Measurements from ENCODE around the gene CEP55. TPM values are rescaled to one million over a fixed set of nuclear protein-coding genes. Genes with fewer than 3 reads are reported as not detected.

Gene CEP55
- total RNA-seq, 1 experiment from 2014 or later = 62.6 TPM

GRCh38 chr10:93509816-93510215 is 13.4 kb downstream of the CEP55 start:
- H3F3A ChIP-seq (ENCODE audit: low read length, unreplicated experiment) = no peaks in the 10 kb centered on the region
- no peak overlapping the region for H3K4me2 ChIP-seq (ENCODE audit: low read length)
- no peaks in the 10 kb centered on the region for H3K79me2 ChIP-seq (ENCODE audit: low read length)
- CTCF ChIA-PET = no interaction called here
- H3K4me1 ChIP-seq (ENCODE audit: insufficient read depth, low read length) = peaks cover 6% of the 10 kb centered on the region; the same call in 1 of the 2 replicates
- intact Hi-C loops (cut with micrococcal nuclease) = no loop called here
- TF ChIP-seq CTCF (conservative IDR thresholded peaks at IDR 0.05; ENCODE audit: low read depth, low read length) (no peak), EZH2 (IDR thresholded peaks at IDR 0.05; ENCODE audit: low read length, unreplicated experiment) (no peak), EZH2phosphoT487 (IDR thresholded peaks at IDR 0.05; ENCODE audit: borderline replicate concordance, low read length) (no peak)
- no peaks in the 10 kb centered on the region for H4K20me1 ChIP-seq (ENCODE audit: low read length)
- BruUV-seq (replicated peaks) = no TSS peak
- no peak overlapping the region for H3K4me3 ChIP-seq (ENCODE audit: low read length)
- H3K9ac ChIP-seq (ENCODE audit: low read length) = no peak overlapping the region
- no peak for DNase-seq
- no peaks in the 10 kb centered on the region for H3K27me3 ChIP-seq (ENCODE audit: low read length)
- H3K36me3 ChIP-seq (ENCODE audit: low read depth, low read length) = peaks cover 4% of the 10 kb centered on the region; the same call in 1 of the 2 replicates
- no peak overlapping the region for H3K27ac ChIP-seq (ENCODE audit: low read length)
- H3K9me2 ChIP-seq (replicated peaks; ENCODE audit: low read length) = no peaks in the 10 kb centered on the region
- no peak overlapping the region for H2AFZ ChIP-seq (ENCODE audit: low read length)
- ATAC-seq = no peak
- H3K9me3 ChIP-seq (ENCODE audit: low read length) = no peaks in the 10 kb centered on the region
- POLR2A ChIA-PET (ENCODE audit: unreplicated experiment) = no interaction called here

- H4K20me1 ChIP-seq (ENCODE audit: low read length) = no peaks in the 10 kb centered on the region
- no TSS peak for BruUV-seq (replicated peaks)
- peak overlapping the region; percentile 37 for H3K27ac ChIP-seq (ENCODE audit: low read length)
- no peaks in the 10 kb centered on the region for H3F3A ChIP-seq (ENCODE audit: low read length, unreplicated experiment)
- TF ChIP-seq EZH2phosphoT487 (IDR thresholded peaks at IDR 0.05; ENCODE audit: borderline replicate concordance, low read length) = no peak
- TF ChIP-seq CTCF (conservative IDR thresholded peaks at IDR 0.05; ENCODE audit: low read depth, low read length) = no peak
- no peak for TF ChIP-seq EZH2 (IDR thresholded peaks at IDR 0.05; ENCODE audit: low read length, unreplicated experiment)
- intact Hi-C loops (cut with micrococcal nuclease) = loop anchor here (1.0 kb wide), 1 partner anchor 168 kb away; no protein-coding TSS in a partner anchor
- H2AFZ ChIP-seq (ENCODE audit: low read length) = no peak overlapping the region
- H3K4me2 ChIP-seq (ENCODE audit: low read length) = no peak overlapping the region
- H3K4me3 ChIP-seq (ENCODE audit: low read length) = no peak overlapping the region
- ChIA-PET POLR2A (ENCODE audit: unreplicated experiment) (interaction anchor here (0.6 kb wide), 1 partner anchor 76 kb away, joined by 3 read pairs; no protein-coding TSS in a partner anchor), CTCF (interaction anchor here (0.6 to 1.2 kb wide), 3 partner anchors 16 to 168 kb away, joined by 3 to 4 read pairs (median 4); no protein-coding TSS in a partner anchor)
- H3K27me3 ChIP-seq (ENCODE audit: low read length) = no peaks in the 10 kb centered on the region
- ATAC-seq = peak; percentile 84
- no peaks in the 10 kb centered on the region for H3K9me3 ChIP-seq (ENCODE audit: low read length)
- peak; percentile 32 for DNase-seq
- peaks cover 6% of the 10 kb centered on the region; the same call in 1 of the 2 replicates for H3K4me1 ChIP-seq (ENCODE audit: insufficient read depth, low read length)
- H3K79me2 ChIP-seq (ENCODE audit: low read length) = no peaks in the 10 kb centered on the region
- no peaks in the 10 kb centered on the region for H3K9me2 ChIP-seq (replicated peaks; ENCODE audit: low read length)
- peaks cover 25% of the 10 kb centered on the region for H3K36me3 ChIP-seq (ENCODE audit: low read depth, low read length)
- H3K9ac ChIP-seq (ENCODE audit: low read length) = peak overlapping the region; percentile 15; the same call in 1 of the 2 replicates
These were observed 16.2 kb downstream of the CEP55 start for GRCh38 chr10:93512565-93512964.

GRCh38 chr10:93513091-93513490 is 16.7 kb downstream of the CEP55 start:
- Histone ChIP-seq H3K27me3 (ENCODE audit: low read length) (no peaks in the 10 kb centered on the region), H3K36me3 (ENCODE audit: low read depth, low read length) (peaks cover 27% of the 10 kb centered on the region), H3K9me3 (ENCODE audit: low read length) (no peaks in the 10 kb centered on the region), H4K20me1 (ENCODE audit: low read length) (no peaks in the 10 kb centered on the region), H3K27ac (ENCODE audit: low read length) (peak overlapping the region; percentile 37), H3K9ac (ENCODE audit: low read length) (peak overlapping the region; percentile 15; the same call in 1 of the 2 replicates), H3K4me1 (ENCODE audit: insufficient read depth, low read length) (peaks cover 6% of the 10 kb centered on the region; the same call in 1 of the 2 replicates), H2AFZ (ENCODE audit: low read length) (no peak overlapping the region), H3K9me2 (replicated peaks; ENCODE audit: low read length) (no peaks in the 10 kb centered on the region), H3K4me3 (ENCODE audit: low read length) (no peak overlapping the region), H3K4me2 (ENCODE audit: low read length) (no peak overlapping the region), H3F3A (ENCODE audit: low read length, unreplicated experiment) (no peaks in the 10 kb centered on the region), H3K79me2 (ENCODE audit: low read length) (no peaks in the 10 kb centered on the region)
- intact Hi-C loops (cut with micrococcal nuclease) = no loop called here
- ATAC-seq (no peak), DNase-seq (no peak)
- ChIA-PET CTCF (interaction anchor here (0.6 to 1.2 kb wide), 2 partner anchors 16 to 167 kb away, joined by 3 to 4 read pairs; no protein-coding TSS in a partner anchor), POLR2A (ENCODE audit: unreplicated experiment) (interaction anchor here (0.6 kb wide), 1 partner anchor 76 kb away, joined by 3 read pairs; no protein-coding TSS in a partner anchor)
- BruUV-seq (replicated peaks) = no TSS peak
- no peak for TF ChIP-seq EZH2 (IDR thresholded peaks at IDR 0.05; ENCODE audit: low read length, unreplicated experiment)
- TF ChIP-seq EZH2phosphoT487 (IDR thresholded peaks at IDR 0.05; ENCODE audit: borderline replicate concordance, low read length) = no peak
- TF ChIP-seq CTCF (conservative IDR thresholded peaks at IDR 0.05; ENCODE audit: low read depth, low read length) = no peak
